Smooth muscle cell (in vitro differentiated cells): Measurements from ENCODE around the gene ECE1. TPM values are rescaled to one million over a fixed set of nuclear protein-coding genes. Genes with fewer than 3 reads are reported as not detected.

Experiments used
- DNase-seq: peaks from one replicate; lab custom pipeline; 2025; ENCODE audit not compliant: unreplicated experiment; lab: John Stamatoyannopoulos, UW
- H2AFZ ChIP-seq: fragments of 200-600 bp; sonication (generic); 2 replicates; pipeline ENCODE4 v1.6.0; 2016; ENCODE audit warnings: antibody characterized with exemption, low read depth, mild to moderate bottlenecking
- H3F3A ChIP-seq: fragments of 200-600 bp; sonication (generic); 2 replicates; pipeline ENCODE4 v1.6.0; 2017; ENCODE audit warnings: antibody characterized with exemption, low read depth
- H3K27ac ChIP-seq: fragments of 200-600 bp; sonication (generic); 2 replicates; pipeline ENCODE4 v1.5.1; 2016; ENCODE audit warnings: low read depth, mild to moderate bottlenecking
- H3K27me3 ChIP-seq: fragments of 200-600 bp; sonication (generic); 2 replicates; pipeline ENCODE4 v1.6.1; 2016; ENCODE audit warnings: low read depth, mild to moderate bottlenecking
- H3K36me3 ChIP-seq: fragments of 200-600 bp; sonication (generic); 2 replicates; pipeline ENCODE4 v1.5.1; 2016; ENCODE audit warnings: low read depth
- H3K4me1 ChIP-seq: fragments of 200-600 bp; sonication (generic); 2 replicates; pipeline ENCODE4 v1.5.1; 2016; ENCODE audit warnings: low read depth
- H3K4me2 ChIP-seq: fragments of 200-600 bp; sonication (generic); 2 replicates; pipeline ENCODE4 v1.6.0; 2016; ENCODE audit warnings: mild to moderate bottlenecking
- H3K4me3 ChIP-seq: fragments of 200-600 bp; sonication (generic); 2 replicates; pipeline ENCODE4 v1.5.1; 2016; ENCODE audit warnings: mild to moderate bottlenecking
- H3K79me2 ChIP-seq: fragments of 200-600 bp; sonication (generic); 2 replicates; pipeline ENCODE4 v1.6.0; 2016; ENCODE audit warnings: low read depth, mild to moderate bottlenecking
- H3K9ac ChIP-seq: fragments of 200-600 bp; sonication (generic); 2 replicates; pipeline ENCODE4 v1.6.0; 2016; ENCODE audit warnings: low read depth
- H3K9me3 ChIP-seq: fragments of 200-600 bp; sonication (generic); replicated peaks from 2 replicates; pipeline ENCODE4 v1.5.1; 2016; ENCODE audit warnings: low read depth
- H4K20me1 ChIP-seq: fragments of 200-600 bp; sonication (generic); 2 replicates; pipeline ENCODE4 v1.6.0; 2016; ENCODE audit warnings: low read depth
- CTCF ChIP-seq: fragments of 200-600 bp; sonication (generic); IDR thresholded peaks from 2 replicates; pipeline ENCODE4 v1.5.1; 2017; ENCODE audit warnings: borderline replicate concordance, mild to moderate bottlenecking, antibody characterized with exemption; ENCODE audit not compliant: insufficient read depth, poor library complexity, severe bottlenecking
- WGBS: methylation state at CpG from one replicate; pipeline ENCODE4 v1.1.7; 2016; ENCODE audit warnings: low lambda C conversion rate; 5-methylcytosine and 5-hydroxymethylcytosine counted together
- polyA plus RNA-seq: library from polyadenylated mRNA; unstranded; fragments of >200 nt; fragmentation: Nextera tagmentation; extraction: Ambion mirVana; gene quantifications from 2 replicates; pipeline ENCODE4 v1.2.1, GENCODE V29; 2016
- total RNA-seq: library from RNA; depleted of rRNA; stranded (reverse); fragments of >200 nt; gene quantifications from 2 replicates; pipeline ENCODE4 v1.2.3, GENCODE V29; 2014

The ECE1 gene
- total and polyA plus RNA-seq, 2 experiments from 2014 or later: 108 to 129 TPM

GRCh38 chr1:21277180-21277579 is 13.1 kb downstream of the ECE1 start:
- H3K36me3 ChIP-seq: no peaks in the 10 kb centered on the region
- no peak for TF ChIP-seq CTCF
- WGBS: 81% methylated on average over 7 of the region's 7 CpGs
- H3K4me2 ChIP-seq: no peak overlapping the region
- no peaks in the 10 kb centered on the region for H3K27me3 ChIP-seq
- no peak overlapping the region for H2AFZ ChIP-seq
- H3K4me3 ChIP-seq: no peak overlapping the region
- H3F3A ChIP-seq: peaks cover 11% of the 10 kb centered on the region
- H3K9ac ChIP-seq: no peak overlapping the region
- H3K27ac ChIP-seq: no peak overlapping the region
- no peaks in the 10 kb centered on the region for H3K9me3 ChIP-seq
- peaks cover 39% of the 10 kb centered on the region for H3K79me2 ChIP-seq
- no peak for DNase-seq
- no peaks in the 10 kb centered on the region for H4K20me1 ChIP-seq
- H3K4me1 ChIP-seq: peaks cover 23% of the 10 kb centered on the region

GRCh38 chr1:21272540-21272939 is 17.7 kb downstream of the ECE1 start:
- H3K9ac ChIP-seq: no peak overlapping the region
- WGBS: 97% methylated on average over 8 of the region's 8 CpGs
- no peak overlapping the region for H3K27ac ChIP-seq
- peaks cover 2% of the 10 kb centered on the region for H3K4me1 ChIP-seq
- no peak for DNase-seq
- no peaks in the 10 kb centered on the region for H3K36me3 ChIP-seq
- H3K79me2 ChIP-seq: peaks cover 37% of the 10 kb centered on the region
- TF ChIP-seq CTCF: no peak
- peaks cover 17% of the 10 kb centered on the region for H3F3A ChIP-seq
- peaks cover 3% of the 10 kb centered on the region for H4K20me1 ChIP-seq
- H3K27me3 ChIP-seq: no peaks in the 10 kb centered on the region
- no peak overlapping the region for H3K4me2 ChIP-seq
- H3K9me3 ChIP-seq: no peaks in the 10 kb centered on the region
- H3K4me3 ChIP-seq: no peak overlapping the region
- no peak overlapping the region for H2AFZ ChIP-seq

GRCh38 chr1:21271550-21271949 is 18.7 kb downstream of the ECE1 start:
- no peaks in the 10 kb centered on the region for H3K9me3 ChIP-seq
- no peak overlapping the region for H2AFZ ChIP-seq
- H3K4me3 ChIP-seq: no peak overlapping the region
- H3K27me3 ChIP-seq: no peaks in the 10 kb centered on the region
- WGBS: 63% methylated on average over 6 of the region's 6 CpGs
- H3K79me2 ChIP-seq: peaks cover 29% of the 10 kb centered on the region
- no peak overlapping the region for H3K9ac ChIP-seq
- peaks cover 27% of the 10 kb centered on the region for H3F3A ChIP-seq
- H4K20me1 ChIP-seq: peaks cover 3% of the 10 kb centered on the region
- no peak for TF ChIP-seq CTCF
- H3K36me3 ChIP-seq: no peaks in the 10 kb centered on the region
- DNase-seq: no peak
- H3K27ac ChIP-seq: no peak overlapping the region
- no peak overlapping the region for H3K4me2 ChIP-seq
- H3K4me1 ChIP-seq: no peaks in the 10 kb centered on the region

GRCh38 chr1:21270086-21270689 is 20.1 kb downstream of the ECE1 start:
- TF ChIP-seq CTCF: peak; percentile 77
- no peaks in the 10 kb centered on the region for H3K9me3 ChIP-seq
- H3K4me3 ChIP-seq: no peak overlapping the region
- WGBS: 61% methylated on average over 9 of the region's 9 CpGs
- peak; percentile 17 for DNase-seq
- peaks cover 18% of the 10 kb centered on the region for H3K79me2 ChIP-seq
- no peak overlapping the region for H2AFZ ChIP-seq
- H3K27ac ChIP-seq: no peak overlapping the region
- no peak overlapping the region for H3K4me2 ChIP-seq
- H3K9ac ChIP-seq: no peak overlapping the region
- no peaks in the 10 kb centered on the region for H3K4me1 ChIP-seq
- H3F3A ChIP-seq: peaks cover 38% of the 10 kb centered on the region
- no peaks in the 10 kb centered on the region for H3K27me3 ChIP-seq
- peaks cover 3% of the 10 kb centered on the region for H4K20me1 ChIP-seq
- no peaks in the 10 kb centered on the region for H3K36me3 ChIP-seq
